Measurements from ENCODE around the gene CDK7.

CDK7 gene

GRCh38 chr5:69293882-69294281, 59.2 kb downstream of the CDK7 start:
- DNase-seq (ENCODE audit: low spot score), result no peak

GRCh38 chr5:69295088-69295754, 60.5 kb downstream of the CDK7 start:
- DNase-seq (ENCODE audit: low spot score), result no peak

DNA sequence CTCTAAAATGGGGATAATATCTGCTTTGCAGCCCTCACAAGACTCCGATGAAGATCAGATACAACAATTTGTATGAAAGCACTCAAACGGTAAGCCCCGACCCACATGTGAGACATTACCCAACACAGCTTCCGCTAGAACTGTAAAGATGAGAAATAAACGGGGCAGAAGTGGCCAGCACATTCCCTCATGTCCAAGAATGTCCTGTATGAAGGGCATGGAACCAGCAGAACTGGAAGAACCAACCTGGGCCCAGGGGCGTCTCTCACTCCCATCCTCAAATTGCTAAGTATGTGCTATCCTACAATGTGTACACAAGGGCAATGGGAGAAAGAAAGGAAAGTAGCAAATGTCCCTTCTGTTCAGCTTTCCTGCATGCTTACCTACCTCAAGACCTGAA, 64.9 kb downstream of the CDK7 start:
- no peak for DNase-seq (ENCODE audit: low spot score)

DNA sequence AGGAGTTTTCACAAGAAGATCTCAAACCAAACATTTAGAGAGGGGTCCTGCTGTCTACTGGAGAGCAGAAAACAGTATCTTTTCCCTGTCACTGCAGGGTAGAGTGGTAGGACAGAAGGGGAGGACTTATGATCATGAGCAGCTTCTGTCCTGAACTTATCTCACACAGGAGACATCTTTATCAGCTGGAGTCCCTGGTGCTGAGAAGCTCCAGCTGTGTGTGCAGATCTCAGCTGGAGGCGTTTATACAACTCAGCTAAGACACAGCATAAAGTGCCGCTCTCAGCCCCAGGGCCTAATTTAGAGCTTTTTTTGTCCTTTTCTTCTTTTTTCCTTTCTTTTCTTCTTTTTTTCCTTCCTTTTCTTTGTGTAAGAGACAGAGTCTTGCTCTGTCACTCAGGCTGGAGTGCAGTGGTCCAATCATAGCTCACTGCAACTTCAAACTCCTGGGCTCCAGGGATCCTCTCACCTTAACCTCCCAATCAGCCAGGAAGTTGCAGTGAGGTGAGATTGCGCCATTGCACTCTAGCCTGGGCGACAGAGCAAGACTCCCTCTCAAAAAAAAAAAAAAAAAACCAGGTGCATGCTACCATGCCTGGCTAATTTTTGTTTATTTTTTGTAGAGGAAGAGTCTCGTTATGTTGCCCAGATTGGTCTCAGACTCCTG, 66.0 kb downstream of the CDK7 start:
- DNase-seq (ENCODE audit: low spot score), result no peak

DNA sequence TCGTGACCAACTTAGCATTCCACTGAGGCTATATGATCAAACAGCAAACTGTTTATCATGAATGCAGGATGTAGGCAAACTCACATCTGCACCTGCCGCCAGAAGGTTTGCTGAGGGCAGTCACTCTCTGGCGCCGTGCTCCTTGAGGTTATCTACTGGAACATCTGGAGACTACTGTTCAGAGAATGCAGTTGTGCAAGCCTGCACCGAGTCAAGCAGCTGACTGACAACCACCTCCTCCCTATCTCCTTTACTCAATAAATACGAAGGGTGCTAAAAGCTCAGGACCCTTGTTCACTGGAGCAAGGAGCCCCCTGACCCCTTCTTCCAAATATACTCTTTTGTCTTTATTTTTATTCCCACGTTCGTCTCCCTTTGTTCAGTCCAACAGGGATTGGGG, 70.8 kb downstream of the CDK7 start:
- no peak for DNase-seq (ENCODE audit: low spot score)

GRCh38 chr5:69308046-69308553, 73.4 kb downstream of the CDK7 start:
- DNase-seq (ENCODE audit: low spot score), result no peak

DNA sequence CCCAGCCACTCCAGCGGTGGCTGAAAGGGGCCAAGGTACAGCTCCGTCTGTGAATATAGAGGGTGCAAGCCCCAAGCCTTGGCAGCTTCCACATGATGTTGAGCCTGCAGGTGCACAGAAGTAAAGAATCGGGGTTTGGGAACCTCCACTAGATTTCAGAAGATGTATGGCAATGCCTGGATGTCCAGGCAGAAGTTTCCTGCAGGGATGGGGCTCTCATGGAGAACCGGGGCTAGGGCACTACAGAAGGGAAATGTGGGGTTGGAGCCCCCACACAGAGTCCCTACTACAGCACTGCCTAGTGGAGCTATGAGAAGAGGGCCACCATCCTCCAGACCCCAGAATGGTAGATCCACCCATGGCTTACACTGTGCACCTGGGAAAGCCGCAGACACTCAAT, 74.7 kb downstream of the CDK7 start:
- no peak for DNase-seq (ENCODE audit: low spot score)

- DNase-seq (ENCODE audit: low spot score), result no peak
Observed at GRCh38 chr5:69312459-69313160, 77.9 kb downstream of the CDK7 start.

DNA sequence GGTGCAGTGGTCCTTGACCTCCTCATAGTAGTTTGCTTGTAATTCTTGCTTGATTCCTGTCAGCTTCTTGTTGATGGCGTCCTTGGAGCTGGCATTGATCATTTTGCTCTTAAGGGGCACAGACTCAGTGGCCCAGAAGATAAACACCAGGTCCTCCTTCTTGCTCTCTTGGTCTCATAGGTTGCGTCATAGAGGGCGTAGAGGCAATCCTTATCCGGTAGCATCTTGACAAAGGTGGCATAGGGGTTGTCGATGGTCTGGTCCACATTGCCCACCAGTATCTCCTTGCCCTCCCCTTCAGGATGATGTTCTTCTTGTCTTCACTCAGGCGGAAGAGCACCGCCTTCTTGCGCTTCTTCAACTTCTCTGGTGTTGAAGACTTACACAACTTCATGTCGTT, 78.7 kb downstream of the CDK7 start:
- DNase-seq (ENCODE audit: low spot score), result no peak

- DNase-seq (ENCODE audit: low spot score), result no peak
Observed at GRCh38 chr5:69315972-69316371, 81.3 kb downstream of the CDK7 start.

GRCh38 chr5:69317391-69317790, 82.7 kb downstream of the CDK7 start:
- DNase-seq (ENCODE audit: low spot score), result no peak

DNA sequence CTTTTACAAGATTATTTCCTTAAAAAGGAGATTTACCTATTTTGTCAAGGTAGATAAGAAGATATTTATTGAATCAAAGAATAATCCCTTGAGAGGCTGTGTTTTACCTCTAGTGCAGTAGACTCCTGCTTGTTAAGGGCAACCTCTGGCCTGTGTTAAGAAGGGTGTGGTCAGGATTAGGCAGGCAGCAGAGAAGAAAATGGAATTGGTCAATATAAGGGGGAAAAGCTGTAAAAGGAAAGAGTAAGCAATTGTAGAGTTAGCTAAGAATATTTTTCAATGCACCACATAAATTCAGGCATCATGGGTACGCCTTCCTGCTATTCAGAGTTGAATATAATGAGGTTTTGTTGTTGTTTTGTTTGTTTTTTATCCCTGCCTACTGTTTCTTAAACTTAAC, 91.7 kb downstream of the CDK7 start:
- DNase-seq (ENCODE audit: low spot score), result no peak
